Fibroblast of skin of right quadriceps (primary cell): ENCODE results near the gene CTNNBL1.

Experiments
- DNase-seq: peaks from one replicate; pipeline ENCODE4 v3.0.0-alpha.2; 2013

The CTNNBL1 gene

DNA sequence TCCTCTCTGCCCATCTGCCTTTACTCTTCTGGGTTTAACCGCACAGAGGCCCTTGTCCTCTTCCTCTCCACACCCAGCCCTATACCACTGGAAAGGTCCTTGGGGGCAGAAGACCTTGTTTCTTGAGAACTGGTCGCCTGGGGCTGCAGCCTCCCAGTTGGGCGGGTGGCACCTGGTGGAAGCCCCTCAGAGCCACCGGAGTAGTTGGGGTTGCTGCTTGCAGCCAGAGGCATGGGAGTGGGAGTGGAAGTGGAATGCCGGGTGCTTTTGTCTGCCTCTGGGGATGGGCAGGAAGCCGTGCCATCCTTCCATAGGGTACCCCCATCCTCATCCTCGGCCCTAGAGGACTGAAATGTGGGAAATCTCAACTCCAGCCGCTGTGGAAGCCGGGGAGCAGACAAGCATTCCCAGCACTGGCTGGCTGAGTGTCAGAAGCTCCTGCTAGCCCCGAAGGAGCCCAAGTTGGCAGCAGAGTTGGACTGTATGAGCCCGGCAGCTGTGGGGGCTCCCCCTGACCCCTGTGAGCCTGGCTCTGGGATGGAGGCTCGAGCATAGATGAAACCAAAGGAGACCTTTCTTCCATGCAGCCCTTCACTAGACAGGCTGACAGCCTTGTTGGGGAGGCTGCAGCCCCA, 210.3 kb downstream of the CTNNBL1 start:
- DNase-seq: no peak

DNA sequence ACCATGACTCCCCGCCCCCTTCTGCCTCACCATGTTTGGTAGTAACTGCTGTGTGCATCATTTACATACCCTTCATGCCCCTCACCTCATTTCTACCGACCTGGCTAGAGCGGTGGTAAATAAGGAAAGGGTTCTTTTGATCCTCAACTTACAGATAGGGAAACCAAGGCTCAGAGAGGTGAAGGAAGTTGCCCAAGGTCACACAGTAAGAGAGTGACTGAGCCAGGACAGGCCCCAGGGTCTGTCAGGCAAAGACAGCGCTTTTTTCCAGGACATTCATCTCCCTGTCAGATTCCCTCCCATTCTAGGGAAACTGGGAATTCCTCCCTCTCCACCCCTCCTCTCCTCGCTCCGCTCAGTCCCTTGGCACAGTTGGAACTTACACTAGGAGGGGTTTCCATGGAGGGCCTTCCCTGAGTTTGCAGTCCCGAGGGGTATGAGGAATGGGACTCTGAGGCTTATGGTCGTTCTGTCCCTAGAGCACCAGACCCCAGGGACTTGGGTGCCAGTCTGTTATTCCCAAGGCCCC, 211.1 kb downstream of the CTNNBL1 start:
- no peak for DNase-seq

DNA sequence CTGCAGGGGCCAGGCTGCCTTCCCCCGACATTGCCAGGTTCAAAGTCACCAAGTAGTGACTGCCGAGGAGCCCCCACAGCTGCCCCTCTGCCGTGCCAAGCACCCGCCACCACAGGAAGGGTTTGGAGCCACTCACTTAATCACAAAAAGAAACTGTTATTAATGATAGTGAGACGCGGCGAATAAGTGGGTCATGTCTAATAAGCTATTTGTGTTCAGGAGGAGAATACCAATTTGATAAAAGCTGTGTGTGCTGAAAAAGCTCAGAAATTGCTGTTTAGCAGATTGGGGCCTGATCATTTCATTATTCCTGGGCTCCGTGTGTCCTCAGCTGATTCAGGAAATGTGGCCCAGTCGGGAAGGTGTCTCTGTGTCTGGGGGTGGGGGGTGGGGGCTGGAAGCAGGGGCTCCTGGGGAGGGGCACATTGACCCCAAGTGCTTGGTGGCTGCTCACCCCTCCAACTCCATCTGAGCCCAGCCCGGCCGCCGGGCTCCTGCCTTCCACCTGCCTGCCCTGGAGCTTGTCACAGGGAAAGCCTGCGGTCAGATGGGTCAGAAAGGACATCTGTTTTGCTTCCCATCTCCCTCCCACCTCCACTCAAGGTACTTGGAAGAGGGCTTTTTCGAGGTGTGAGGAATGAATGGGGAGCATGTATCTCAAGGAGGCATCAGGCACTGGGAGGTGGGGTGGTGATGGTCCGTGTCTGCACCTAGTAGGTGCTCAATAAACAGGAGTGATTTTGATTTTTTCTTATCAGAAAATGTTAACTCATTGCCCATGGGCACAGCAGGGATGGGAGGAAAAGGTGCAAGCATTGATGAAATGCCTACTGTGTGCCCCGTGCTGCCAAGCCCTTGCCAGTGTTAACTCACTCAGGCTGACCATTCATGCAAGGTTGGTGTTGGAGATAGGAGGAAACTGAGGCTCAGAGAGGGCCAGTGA, 212.1 kb downstream of the CTNNBL1 start:
- no peak for DNase-seq

DNA sequence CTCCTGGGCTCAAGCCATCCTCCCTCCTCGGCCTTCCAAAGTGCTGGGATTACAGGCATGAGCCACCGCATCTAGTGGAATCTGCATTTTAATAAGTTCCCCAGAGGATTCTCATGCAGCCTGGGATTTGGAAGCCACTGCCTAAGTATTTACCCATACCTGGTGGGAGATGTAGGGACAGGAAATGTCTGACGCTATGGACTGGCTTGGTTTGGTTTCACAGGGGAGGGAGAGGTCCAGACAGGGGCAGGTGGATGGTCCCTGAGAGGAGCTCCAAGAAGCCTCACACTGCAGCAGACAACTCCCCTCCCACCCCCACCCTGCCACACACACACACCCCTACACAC, 213.5 kb downstream of the CTNNBL1 start:
- no peak for DNase-seq

DNA sequence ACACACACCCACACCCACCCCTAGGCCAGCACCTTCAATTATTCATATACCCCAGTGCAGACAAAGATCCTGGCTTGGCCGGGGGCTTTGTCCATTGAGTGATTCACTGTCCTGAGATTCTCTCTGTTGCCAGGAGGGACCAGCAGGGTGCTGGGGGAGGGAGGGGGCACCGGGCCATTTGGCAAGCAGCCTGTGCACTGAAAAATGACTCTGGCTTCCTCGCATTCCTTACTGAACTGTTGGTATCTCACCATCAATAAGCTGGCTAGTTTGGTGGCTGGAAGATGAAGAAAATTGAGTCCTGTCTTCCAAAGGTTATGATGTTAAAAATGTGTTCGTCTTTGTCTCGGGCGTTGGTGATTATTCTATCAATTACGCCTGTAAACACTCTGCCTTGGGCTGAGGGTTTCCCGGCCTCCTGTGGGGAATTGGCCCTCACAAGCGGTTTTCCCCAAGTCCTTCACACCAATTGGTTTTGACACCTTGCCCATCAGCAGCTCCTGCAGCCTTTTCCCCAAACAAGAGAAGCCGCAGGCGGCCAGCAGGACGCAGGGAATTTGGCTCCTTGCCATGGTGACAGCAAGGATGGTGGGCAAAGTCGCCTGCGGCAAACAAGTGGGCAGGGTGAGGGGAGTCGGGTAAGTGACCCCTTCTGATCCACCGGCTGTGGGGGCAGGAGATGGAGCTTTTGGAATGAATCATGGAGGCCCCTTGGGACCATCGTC, 214.0 kb downstream of the CTNNBL1 start:
- peak; percentile 87 for DNase-seq

DNA sequence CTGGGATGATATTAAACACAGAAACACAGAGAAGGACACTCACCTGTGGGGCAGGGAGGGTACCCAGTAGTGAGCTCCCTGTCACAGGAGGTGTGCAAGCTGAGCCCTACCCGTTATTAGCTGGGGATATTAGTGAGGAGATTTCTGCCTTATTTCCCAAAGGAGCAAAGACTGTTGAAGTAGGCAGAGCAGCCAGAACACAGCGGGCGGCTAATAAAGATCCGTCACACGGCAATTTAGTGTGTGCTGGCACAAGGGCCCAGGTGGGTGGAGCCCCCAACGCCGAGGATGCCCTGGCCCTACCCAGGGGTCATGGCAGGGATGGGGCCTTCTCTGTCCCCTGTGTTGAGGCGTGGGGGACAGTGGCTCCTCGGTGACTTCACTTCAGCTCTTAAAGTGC, 217.4 kb downstream of the CTNNBL1 start:
- DNase-seq: no peak

DNA sequence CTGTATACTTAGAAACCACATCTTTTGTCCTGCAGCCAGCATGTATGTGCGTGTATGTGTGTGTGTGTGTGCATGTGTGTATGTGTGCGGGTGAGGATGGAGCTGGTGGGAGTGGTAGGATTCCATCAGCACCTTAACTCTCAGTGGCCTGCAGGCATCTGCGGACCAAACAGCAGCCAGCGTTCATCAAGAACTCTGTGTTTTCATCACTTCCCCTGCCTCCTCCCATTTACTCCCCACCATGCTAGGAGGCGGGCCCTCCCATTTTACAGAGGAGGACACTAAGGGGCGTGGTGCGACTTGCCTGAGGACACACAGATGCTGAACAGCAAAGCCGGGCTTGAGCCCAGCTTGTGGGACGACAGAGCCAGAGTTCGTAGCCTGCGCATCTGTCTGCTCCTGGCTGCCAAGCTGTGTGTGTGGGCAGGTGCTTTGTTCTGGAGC, 218.0 kb downstream of the CTNNBL1 start:
- peak; percentile 25 for DNase-seq

DNA sequence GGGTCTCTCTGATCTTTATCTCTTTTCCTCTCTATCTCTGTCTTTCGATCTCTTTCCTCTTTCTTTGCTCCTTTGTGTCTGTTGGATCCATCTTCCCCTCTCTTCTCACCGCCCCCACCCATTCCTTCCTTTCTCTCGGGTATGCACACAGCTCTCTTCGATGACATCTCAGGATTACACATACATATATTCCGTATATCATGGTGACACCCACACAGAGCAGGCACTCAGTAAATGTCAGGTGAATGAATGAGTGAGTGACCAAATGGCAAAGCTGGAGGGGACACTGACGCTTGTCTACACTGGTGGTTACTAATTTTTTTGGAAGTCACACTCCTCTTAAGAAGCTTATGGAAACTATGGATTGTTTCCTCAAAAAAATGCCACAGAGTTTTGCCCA, 219.0 kb downstream of the CTNNBL1 start:
- DNase-seq: no peak

DNA sequence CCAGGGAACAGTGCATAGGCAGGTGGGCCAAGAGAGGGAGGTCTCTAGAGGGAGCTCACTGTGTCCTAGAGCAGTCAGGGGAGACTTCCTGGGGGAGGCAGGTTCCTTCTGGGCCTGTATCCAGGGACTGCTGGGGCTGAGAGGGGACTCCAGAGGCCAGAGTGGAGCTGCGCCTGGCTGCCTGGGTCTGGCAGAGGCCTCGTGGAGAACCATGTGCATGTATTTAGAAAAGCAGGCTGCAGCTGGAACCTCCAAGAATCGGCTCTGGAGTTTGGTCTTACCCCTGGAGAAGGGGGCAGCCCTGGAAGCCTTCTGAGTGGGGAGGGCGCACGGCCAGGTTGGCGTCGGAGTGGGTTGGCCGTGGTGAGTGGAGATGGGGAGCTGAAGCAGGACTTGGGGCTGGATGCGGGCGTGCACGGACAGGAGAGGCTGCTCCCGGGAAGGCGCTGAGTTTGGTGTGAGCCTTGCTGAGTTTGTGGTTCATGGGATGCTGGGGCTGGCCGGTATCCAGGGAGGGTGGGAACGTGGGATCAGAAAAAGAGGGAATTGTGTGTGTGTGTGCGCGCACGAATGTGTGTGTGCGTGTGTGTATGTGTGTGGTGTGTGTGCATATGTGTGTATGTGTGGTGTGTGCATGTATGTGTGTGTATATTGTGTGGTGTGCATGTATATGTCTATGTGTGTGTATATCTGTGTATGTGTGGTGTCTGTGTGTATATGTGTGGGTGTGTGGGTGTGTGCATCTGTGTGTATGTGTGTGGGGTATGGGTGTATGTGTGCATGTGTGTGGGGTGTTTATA, 219.9 kb downstream of the CTNNBL1 start:
- no peak for DNase-seq

DNA sequence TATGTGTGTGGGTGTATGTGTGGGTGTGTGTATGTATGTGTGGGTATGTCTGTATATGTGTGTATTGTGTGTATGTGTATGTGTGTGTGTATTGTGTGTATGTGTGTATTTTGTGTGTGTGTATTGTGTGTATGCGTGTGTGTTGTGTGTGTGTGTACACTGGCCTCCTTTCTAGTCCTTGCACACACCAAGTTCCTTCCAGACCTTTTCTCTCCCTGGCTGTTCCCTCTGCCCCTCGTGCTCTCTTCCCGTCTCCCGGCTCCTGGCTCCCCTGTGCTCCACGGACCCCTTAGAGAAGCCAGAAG, 220.5 kb downstream of the CTNNBL1 start:
- no peak for DNase-seq

DNA sequence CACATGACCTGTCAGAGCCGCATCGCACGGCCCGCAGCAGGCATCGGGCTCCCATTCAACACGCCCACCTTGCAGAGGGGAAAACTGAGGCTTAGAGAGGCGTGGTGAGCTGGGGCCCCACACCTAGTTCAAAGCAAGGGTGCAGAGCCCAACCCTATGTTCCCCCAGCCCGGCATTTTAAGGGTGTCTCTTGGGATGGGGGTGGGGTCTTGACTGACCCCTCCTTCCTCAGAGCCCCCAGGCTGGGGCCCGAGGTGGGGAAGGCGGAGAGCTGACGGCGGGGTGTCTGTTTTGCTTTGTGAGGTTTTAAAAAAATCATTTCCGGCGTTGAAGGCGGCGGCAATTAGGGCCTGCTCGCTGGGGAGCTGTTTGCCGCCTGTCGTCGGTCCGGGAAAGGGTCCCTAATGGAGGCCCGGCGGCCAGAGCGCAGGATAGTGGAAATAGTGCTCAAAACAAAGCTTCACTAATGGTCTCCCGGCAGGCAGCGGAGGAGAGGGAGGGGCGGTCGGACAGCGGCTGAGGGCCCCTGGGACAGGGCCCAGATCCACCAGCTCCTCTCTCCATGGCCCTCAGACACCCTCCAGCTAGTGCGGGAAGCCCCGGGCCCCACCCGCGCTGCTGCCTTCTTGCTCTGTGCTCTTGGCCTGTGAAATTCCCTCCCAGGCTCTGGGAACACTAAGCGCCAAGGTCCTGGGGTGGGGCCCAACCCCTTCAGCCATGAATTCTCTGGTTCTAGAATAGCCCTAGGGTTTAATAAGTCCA, 221.0 kb downstream of the CTNNBL1 start:
- no peak for DNase-seq

DNA sequence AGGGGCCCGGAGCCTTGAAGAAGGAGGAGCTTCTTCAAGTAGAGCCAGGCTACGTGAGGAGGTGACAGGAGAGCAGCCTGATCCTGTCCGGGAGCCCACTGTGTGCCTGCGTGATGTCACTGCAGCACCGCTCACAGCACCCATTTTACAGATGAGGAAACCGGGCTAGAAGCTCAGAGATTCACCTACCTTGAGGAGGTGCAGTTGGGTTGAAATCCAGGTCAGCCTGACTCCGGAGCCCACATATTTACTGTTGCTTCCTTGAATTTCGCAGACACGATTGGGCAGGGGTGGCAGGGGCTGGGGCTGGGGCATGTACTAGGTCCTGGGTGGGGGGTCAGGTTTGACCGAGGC, 221.6 kb downstream of the CTNNBL1 start:
- no peak for DNase-seq

DNA sequence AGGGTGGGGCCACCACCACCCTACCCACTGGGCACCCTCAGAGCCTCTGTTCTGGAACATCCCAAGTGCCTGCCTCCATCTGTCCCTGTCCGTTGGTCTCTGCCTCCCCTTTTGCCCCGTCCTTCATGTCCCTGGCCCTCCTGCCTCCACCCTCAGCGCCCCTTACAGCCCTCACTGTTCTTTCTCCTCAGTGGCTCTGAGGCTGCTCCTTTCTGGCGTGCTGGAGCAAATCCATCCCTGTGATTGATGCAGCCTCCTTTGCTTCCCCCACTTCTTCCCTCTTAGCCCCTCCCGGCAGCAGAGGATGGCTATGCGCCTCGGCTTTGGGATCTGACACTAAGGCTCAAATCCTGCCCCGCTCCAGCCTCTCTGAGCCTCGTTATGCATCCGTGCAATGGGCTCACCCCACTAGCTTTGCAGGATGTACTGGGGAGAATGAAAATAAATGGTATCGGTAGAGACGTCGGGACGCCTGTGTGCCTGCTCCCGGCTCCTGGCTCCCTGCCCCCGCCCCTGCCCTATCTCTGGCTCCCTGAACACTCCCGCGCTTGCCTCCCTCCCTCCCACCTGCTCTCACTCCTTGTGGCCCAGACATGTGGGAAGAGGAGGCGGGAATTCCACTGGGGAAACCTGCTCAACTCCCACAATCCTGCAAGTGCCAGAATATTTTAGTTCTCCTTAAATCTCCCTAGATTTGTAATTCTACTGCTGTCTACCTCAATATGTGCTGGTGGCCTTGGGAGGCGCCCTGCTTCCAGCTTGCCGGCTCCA, 222.2 kb downstream of the CTNNBL1 start:
- no peak for DNase-seq

DNA sequence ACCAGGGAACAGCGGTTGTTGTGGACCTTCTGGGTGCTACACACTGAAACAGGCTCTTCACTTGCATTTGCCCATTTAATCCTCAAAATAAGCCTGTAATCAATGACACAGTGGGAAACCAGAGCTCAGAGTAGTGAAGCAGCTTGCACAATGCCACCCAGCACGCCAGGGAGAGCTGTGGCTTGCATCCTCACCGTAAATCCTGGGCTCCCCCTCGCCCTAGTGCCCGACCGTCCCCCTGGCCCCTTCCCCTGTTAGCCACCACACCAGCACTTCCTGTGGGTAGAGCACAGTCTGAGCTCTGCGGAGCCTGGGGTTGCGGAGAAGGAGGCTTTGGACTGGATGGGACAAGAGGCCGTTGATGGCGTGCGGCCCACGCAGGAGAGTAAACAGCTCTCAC, 223.6 kb downstream of the CTNNBL1 start:
- no peak for DNase-seq

DNA sequence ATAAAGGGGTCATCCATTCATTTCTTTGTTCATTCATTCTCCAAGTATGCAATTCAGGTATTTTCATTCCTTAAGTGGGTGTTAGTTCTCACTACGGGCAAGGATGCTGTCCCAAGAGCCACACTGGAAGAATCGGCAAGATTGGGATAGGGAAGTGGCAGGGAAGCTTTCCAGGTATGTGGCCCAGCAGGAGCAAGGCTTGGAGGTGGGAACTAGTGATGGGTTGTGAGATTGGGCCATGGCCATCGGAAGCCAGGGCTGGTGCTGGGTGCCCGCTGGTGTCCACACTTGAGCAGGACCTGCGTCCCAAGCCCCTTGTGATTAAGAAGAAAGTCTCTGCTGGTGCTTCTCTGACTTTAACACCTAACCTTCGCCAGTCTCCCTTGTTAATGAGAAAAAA, 224.2 kb downstream of the CTNNBL1 start:
- no peak for DNase-seq

DNA sequence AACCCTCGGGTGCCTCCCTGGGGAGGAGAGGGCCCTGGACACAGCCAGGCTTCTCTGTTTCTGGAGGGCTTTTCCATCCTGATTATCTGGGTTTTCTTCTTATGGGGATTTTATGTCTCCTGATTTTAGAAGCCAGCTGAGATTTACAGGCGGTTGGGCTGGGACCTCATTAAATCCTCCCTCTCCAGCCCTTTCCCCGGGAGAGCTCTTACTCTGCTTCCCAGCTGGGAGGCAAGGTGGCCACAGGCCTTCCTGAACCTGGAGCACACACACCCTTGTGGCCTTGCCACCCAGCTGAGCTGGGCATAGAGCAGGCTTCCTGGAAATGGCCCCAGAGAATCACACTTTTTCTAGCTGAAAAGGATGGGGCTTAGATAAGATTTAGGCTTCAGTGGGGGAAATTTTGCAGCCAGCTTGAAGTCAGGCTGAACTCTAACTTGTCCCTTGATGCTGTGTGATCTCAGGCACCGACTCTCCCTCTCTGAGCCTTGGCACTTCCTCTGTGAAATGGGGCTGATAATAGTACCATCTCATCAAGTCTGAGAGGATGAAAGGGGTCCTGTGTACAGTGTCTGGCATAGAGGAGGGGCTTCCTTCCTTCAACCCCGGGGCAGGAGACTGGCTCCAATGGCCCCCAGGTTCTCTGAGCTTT, 225.7 kb downstream of the CTNNBL1 start:
- no peak for DNase-seq

DNA sequence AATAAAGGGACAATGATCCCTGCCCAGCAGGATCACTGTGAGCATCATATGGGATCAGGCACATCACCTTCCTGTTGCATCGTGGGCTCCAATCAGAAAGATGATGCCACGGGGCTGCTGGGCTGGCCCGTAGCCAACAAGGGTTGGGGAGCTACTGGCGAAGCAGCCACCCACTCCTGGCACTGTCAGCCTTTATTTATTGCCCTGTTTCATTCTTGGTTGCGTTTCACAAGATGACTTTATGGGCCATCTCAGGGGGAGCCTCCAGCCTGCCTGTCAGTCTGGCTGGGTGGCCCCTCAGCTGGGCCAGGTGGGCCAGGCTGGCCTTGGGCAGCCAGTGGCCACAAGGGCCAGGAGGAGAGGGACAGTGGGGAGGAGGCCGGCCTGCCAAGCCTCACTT, 226.4 kb downstream of the CTNNBL1 start:
- no peak for DNase-seq

DNA sequence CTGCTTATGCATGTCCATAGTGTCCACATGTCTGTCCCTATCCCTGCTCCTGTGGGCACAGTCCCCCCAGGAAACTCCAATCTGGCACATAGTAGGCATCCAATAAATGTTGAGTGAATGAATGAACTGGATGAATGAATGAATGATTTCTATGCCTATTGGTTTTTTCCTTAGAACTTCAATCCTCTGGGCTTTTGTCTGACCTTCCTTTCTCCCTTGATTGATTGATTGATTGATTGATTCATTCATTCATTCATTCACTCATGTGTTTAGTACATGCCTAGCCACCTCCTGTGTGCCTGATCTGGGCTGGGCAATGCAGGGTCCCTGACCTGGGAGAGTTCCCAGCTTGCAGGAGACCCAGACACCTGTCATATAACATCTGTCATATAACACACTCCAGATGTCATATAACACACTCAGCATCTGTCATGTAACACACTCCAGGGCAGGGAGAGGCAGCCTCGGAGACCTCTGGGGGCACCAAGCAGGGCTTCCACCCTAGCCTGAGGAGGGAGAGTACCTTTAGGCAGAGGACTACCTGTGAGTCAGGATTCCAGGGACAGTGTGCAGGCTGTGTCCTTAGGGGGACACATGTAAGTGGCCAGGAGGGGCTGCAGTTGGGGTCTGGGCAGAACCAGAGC, 227.0 kb downstream of the CTNNBL1 start:
- no peak for DNase-seq

DNA sequence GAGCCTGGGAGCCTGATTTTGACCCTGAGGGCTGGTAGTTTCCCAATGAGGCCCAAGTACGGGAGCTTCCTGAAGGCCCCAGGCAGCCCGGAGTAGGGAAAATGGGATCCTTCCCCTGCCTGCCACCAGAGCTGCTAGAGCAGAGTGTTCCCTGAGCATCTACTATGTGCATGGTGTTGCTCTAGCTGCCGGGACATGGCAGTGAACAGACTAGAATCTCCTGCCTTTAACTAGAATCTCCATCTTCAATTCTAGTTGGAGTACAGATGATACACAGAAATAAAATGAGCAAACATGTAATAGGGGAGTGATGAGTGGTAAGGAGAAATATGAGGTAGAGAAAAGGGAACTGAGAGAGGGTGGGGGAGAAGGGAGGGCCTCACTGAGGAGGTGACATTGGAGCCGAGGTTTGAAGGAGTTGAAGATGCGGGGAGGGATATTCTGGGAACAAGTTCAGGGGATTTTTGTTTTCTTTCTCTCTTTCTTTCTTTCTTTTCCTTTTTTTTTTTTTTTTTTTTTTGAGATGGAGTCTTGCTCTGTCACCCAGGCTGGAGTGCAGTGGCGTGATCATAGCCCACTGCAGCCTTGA, 227.6 kb downstream of the CTNNBL1 start:
- DNase-seq: no peak
